Mucosa of stomach (tissue), 1 donor: ENCODE data around the gene SHANK2.

Experiments used
- H3K27me3 ChIP-seq: one replicate; pipeline ENCODE4 v1.7.0; 2013; ENCODE audit warnings: mild to moderate bottlenecking, low read length; ENCODE audit not compliant: control insufficient read depth, insufficient read depth
- H3K36me3 ChIP-seq: one replicate; pipeline ENCODE4 v1.7.0; 2013; ENCODE audit warnings: low read length; ENCODE audit not compliant: control insufficient read depth, insufficient read depth
- H3K4me1 ChIP-seq: one replicate; pipeline ENCODE4 v1.7.0; 2013; ENCODE audit warnings: mild to moderate bottlenecking, low read length; ENCODE audit not compliant: control insufficient read depth, insufficient read depth
- H3K4me3 ChIP-seq: one replicate; pipeline ENCODE4 v1.7.0; 2013; ENCODE audit warnings: low read length
- H3K9ac ChIP-seq: one replicate; pipeline ENCODE4 v1.7.0; 2013; ENCODE audit warnings: mild to moderate bottlenecking, low read length, moderate library complexity
- H3K9me3 ChIP-seq: one replicate; pipeline ENCODE4 v1.7.0; 2013; ENCODE audit warnings: mild to moderate bottlenecking, low read length, moderate library complexity; ENCODE audit not compliant: control insufficient read depth
- donor health status: Pancreatic carcinoma.

Gene SHANK2

GRCh38 chr11:71248656-71249055, 3.7 kb downstream of the SHANK2 start:
- Histone ChIP-seq H3K4me3 (no peak overlapping the region), H3K9me3 (no peaks in the 10 kb centered on the region), H3K36me3 (no peaks in the 10 kb centered on the region), H3K9ac (no peak overlapping the region), H3K27me3 (peaks cover 7% of the 10 kb centered on the region), H3K4me1 (peaks cover 25% of the 10 kb centered on the region)

- H3K4me3 ChIP-seq, result no peak overlapping the region
- H3K9me3 ChIP-seq, result no peaks in the 10 kb centered on the region
- H3K36me3 ChIP-seq, result no peaks in the 10 kb centered on the region
- H3K27me3 ChIP-seq, result peaks cover 7% of the 10 kb centered on the region
- H3K4me1 ChIP-seq, result peaks cover 21% of the 10 kb centered on the region
- H3K9ac ChIP-seq, result no peak overlapping the region
Measured at GRCh38 chr11:71248251-71248570, 4.2 kb downstream of the SHANK2 start.

DNA sequence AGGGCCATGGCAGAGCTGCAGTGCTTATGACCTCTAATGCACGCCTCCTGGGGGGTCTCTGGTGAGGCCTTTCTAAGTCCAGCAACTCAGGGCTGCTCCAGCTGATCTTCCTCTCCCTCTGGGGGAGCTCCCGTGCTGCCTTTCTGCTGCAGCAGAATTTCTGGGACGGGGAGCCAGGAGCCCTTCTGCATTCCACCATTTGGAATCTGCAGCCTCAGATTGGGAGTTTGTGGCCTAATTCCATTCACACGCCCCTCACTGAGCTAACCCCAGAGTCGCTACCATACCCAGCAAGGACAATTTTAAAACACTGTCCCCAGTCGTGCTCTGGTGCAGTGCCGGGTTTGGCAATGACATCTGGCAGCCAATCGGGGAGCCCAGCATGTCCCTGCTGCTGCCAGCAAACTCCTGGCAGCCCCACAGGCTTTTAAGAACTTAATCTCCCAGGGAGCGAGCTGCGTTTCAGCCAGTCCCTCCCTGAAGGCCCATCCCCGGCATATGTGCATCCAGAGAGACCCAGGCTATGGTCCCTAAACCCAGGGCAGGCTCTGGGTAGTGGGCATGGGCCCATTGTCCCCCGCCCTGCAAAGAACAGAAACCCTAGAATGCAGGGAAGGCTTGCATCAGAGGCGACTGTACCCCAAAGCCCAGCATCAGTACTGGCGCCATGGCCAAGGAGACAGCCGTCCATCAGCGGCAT, 4.7 kb downstream of the SHANK2 start:
- H3K9me3 ChIP-seq, result no peaks in the 10 kb centered on the region

GRCh38 chr11:71246559-71246958, 5.8 kb downstream of the SHANK2 start:
- H3K9ac ChIP-seq, result no peak overlapping the region
- no peaks in the 10 kb centered on the region for H3K9me3 ChIP-seq
- H3K4me1 ChIP-seq, result peaks cover 23% of the 10 kb centered on the region
- peaks cover 7% of the 10 kb centered on the region for H3K27me3 ChIP-seq
- H3K4me3 ChIP-seq, result no peak overlapping the region
- H3K36me3 ChIP-seq, result no peaks in the 10 kb centered on the region

More for the DNA sequence above, 4.7 kb downstream of the SHANK2 start:
- peaks cover 21% of the 10 kb centered on the region for H3K4me1 ChIP-seq
- H3K9ac ChIP-seq, result no peak overlapping the region
- H3K27me3 ChIP-seq, result peaks cover 7% of the 10 kb centered on the region
- no peaks in the 10 kb centered on the region for H3K36me3 ChIP-seq
- H3K4me3 ChIP-seq, result no peak overlapping the region

- Histone ChIP-seq H3K9ac (no peak overlapping the region), H3K36me3 (no peaks in the 10 kb centered on the region), H3K27me3 (peaks cover 7% of the 10 kb centered on the region), H3K4me1 (peaks cover 24% of the 10 kb centered on the region), H3K4me3 (no peak overlapping the region), H3K9me3 (no peaks in the 10 kb centered on the region)
Measured at GRCh38 chr11:71245601-71246391, 6.6 kb downstream of the SHANK2 start.

GRCh38 chr11:71244116-71244810, 8.1 kb downstream of the SHANK2 start:
- Histone ChIP-seq H3K9me3 (no peaks in the 10 kb centered on the region), H3K36me3 (peaks cover 7% of the 10 kb centered on the region), H3K4me1 (peaks cover 9% of the 10 kb centered on the region), H3K9ac (no peak overlapping the region), H3K4me3 (no peak overlapping the region), H3K27me3 (no peaks in the 10 kb centered on the region)

DNA sequence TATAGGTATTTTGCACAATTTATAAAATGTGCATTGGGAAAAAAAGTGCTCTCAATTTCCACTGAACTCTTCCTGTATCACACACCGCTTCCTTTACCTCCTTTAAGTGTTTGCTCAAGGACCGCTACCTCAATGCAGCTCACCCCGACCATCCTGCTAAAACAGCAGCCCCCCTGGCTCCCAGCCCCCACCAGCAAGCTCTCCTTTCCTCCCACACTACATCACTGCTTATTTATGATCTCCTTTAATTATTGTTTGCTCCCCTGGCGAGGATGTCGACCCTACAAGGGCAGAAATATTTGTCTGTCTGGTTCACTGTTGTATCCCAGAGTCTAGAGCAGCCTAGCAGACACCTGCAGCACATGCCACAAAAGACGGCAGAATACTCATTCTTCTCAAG, 10.0 kb downstream of the SHANK2 start:
- Histone ChIP-seq H3K36me3 (peaks cover 7% of the 10 kb centered on the region), H3K4me1 (peaks cover 6% of the 10 kb centered on the region), H3K9me3 (no peaks in the 10 kb centered on the region), H3K9ac (no peak overlapping the region), H3K4me3 (no peak overlapping the region), H3K27me3 (no peaks in the 10 kb centered on the region)

DNA sequence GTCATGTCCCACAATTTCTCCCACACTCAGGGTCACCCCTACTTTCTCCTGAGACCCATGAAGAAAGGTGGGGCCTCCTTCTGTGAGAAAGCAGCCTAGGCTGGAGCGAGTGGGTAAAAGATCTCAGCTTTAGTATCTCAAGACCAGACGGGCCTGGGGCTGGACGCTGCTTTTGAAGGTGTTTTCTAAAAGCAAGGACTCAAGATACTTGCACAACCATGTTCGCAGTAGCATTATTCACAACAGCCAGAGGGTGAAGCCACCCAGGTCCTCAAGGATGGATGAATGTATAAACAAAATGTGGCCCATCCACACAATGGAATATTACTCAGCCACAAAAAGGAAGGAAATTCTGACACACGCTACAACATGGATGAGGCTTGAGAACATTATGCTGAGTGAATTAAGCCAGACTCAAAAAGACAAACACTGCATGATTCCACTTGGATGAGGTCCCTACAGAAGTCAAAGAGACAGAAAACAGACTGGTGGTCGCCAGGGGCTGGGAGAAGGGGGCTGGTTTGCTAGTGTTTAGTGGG, 10.6 kb downstream of the SHANK2 start:
- Histone ChIP-seq H3K27me3 (no peaks in the 10 kb centered on the region), H3K36me3 (peaks cover 7% of the 10 kb centered on the region), H3K4me1 (peaks cover 6% of the 10 kb centered on the region), H3K9ac (no peak overlapping the region), H3K4me3 (no peak overlapping the region), H3K9me3 (no peaks in the 10 kb centered on the region)

- Histone ChIP-seq H3K4me3 (no peak overlapping the region), H3K9ac (no peak overlapping the region), H3K27me3 (no peaks in the 10 kb centered on the region), H3K36me3 (peaks cover 7% of the 10 kb centered on the region), H3K4me1 (peaks cover 6% of the 10 kb centered on the region), H3K9me3 (no peaks in the 10 kb centered on the region)
Measured at GRCh38 chr11:71240865-71241691, 11.3 kb downstream of the SHANK2 start.

GRCh38 chr11:71240061-71240690, 12.2 kb downstream of the SHANK2 start:
- H3K36me3 ChIP-seq, result peaks cover 7% of the 10 kb centered on the region

GRCh38 chr11:71239581-71239980, 12.8 kb downstream of the SHANK2 start:
- H3K4me3 ChIP-seq, result no peak overlapping the region
- no peaks in the 10 kb centered on the region for H3K27me3 ChIP-seq
- H3K4me1 ChIP-seq, result peaks cover 6% of the 10 kb centered on the region
- H3K9me3 ChIP-seq, result no peaks in the 10 kb centered on the region
- no peak overlapping the region for H3K9ac ChIP-seq
- H3K36me3 ChIP-seq, result peaks cover 7% of the 10 kb centered on the region

More at GRCh38 chr11:71240061-71240690, 12.2 kb downstream of the SHANK2 start:
- Histone ChIP-seq H3K9ac (no peak overlapping the region), H3K4me3 (no peak overlapping the region), H3K4me1 (peaks cover 6% of the 10 kb centered on the region), H3K9me3 (no peaks in the 10 kb centered on the region), H3K27me3 (no peaks in the 10 kb centered on the region)
